Measurements from ENCODE around the gene DGKQ.

Gene DGKQ

DNA sequence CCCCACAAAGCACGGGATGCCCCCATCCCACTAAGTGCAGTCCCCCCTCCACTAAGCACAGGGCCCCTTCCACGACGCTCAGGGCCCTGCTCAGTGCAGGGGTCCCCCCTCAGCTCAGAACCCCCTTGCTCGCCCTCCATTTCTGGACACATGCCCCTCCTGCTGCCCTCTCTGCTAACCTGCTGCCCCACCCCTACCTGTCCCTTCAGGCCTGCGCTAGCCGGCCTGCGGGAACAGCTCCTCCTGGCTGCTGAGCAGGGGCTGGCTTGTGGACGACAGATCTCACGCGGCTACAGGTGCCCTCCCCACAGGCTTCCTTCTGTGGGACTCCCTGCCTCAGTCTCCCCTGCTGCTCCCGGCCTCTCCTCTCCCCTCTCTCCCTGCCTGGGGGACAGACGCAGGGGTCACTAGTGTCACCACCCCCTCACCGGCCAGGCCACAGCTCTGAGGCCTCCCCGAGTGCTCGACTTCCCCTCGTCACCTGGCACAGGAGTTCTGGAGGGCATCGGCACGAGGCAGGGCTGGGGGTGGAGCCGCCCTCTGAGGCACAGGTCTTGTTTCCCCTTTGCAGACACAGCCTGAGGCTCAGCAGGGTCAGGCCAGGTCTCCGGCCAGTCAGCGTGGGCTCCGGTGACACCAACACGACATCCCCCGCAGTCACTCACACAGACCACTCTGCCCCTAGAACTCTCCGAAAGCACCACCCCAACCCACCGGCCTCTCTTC, 62.8 kb downstream of the DGKQ start:
- peaks cover 2% of the 10 kb centered on the region for H3K36me3 Mint-ChIP-seq
- H3K4me3 Mint-ChIP-seq = no peak overlapping the region
- H3K27ac Mint-ChIP-seq = no peak overlapping the region
- H3K4me1 Mint-ChIP-seq (ENCODE audit: low read depth) = peaks cover 7% of the 10 kb centered on the region
- no peaks in the 10 kb centered on the region for H3K9me3 Mint-ChIP-seq (ENCODE audit: low read depth)
- no peaks in the 10 kb centered on the region for H3K27me3 Mint-ChIP-seq

DNA sequence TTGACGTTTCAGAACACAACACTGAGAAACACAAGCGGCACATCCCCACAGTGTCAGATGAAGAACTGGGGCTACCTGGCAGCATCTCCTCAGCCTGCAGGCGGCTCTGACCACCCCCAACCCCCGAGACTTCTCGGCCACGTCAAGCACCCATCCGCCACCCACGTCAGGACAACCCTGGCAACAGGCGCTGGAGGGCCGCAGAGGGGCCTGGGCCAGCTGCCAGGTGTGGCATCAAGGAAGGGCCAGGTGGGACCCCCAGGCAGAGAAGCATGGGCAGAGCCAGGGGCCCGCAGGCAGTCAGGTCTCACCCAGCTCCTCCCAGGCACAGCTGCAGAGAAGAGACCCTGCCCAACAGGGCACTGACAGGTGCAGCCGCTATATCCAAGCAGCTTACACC, 63.5 kb downstream of the DGKQ start:
- Mint-ChIP-seq H3K4me3 (no peak overlapping the region), H3K4me1 (ENCODE audit: low read depth) (peaks cover under 1% of the 10 kb centered on the region), H3K27ac (no peak overlapping the region), H3K27me3 (no peaks in the 10 kb centered on the region), H3K9me3 (ENCODE audit: low read depth) (no peaks in the 10 kb centered on the region), H3K36me3 (peaks cover 2% of the 10 kb centered on the region)

- peaks cover 2% of the 10 kb centered on the region for H3K36me3 Mint-ChIP-seq
- H3K4me1 Mint-ChIP-seq (ENCODE audit: low read depth) = no peaks in the 10 kb centered on the region
- no peak overlapping the region for H3K4me3 Mint-ChIP-seq
- no peak overlapping the region for H3K27ac Mint-ChIP-seq
- H3K9me3 Mint-ChIP-seq (ENCODE audit: low read depth) = no peaks in the 10 kb centered on the region
- H3K27me3 Mint-ChIP-seq = no peaks in the 10 kb centered on the region
Measured at GRCh38 chr4:909131-909571, 64.2 kb downstream of the DGKQ start.
